HepG2 (cell line): ENCODE measurements around the gene RPL5. TPM values are rescaled to one million over a fixed set of nuclear protein-coding genes. Genes with fewer than 3 reads are reported as not detected.

Source experiments
- ATAC-seq: fragments of 200-7000 bp; cut with Tn5 transposase; 3 replicates; pipeline ENCODE4 v1.9.1; 2020; ENCODE audit warnings: mild to moderate bottlenecking, moderate library complexity
- BruUV-seq: library from RNA; stranded (reverse); fragments of 400-500 nt; replicated peaks from 2 replicates; lab custom pipeline; 2021; lab: Mats Ljungman, UMichigan
- CTCF ChIA-PET: fragments of 300-600 bp; formaldehyde crosslinking; extraction: SDS; loops from one replicate; lab custom pipeline; 2021; ENCODE audit warnings: low total read pairs, inconsistent platforms, low intra/inter-chr PET ratio; lab: Yijun Ruan, JAX
- POLR2A ChIA-PET: fragments of 350-600 bp; sonication (Branson Sonifier 250); formaldehyde crosslinking; loops from one replicate; lab custom pipeline; 2020; ENCODE audit warnings: antibody characterized with exemption, inconsistent platforms; lab: Yijun Ruan, JAX
- DNase-seq: peaks from one replicate; pipeline ENCODE4 v3.0.0-alpha.2; 2015; ENCODE audit warnings: low spot score
- FAIRE-seq: peaks from 3 replicates; lab custom pipeline; 2011; peaks lifted over from hg19 to GRCh38; lab: Jason Lieb, UNC
- H2AFZ ChIP-seq: one replicate; pipeline ENCODE4 v1.6.1; 2011; ENCODE audit warnings: low read length, inconsistent platforms
- H3K27ac ChIP-seq: fragments of 300-600 bp; 3 replicates; pipeline ENCODE4 v1.8.0; 2011; ENCODE audit warnings: mixed run types, mild to moderate bottlenecking, mixed read lengths, low read length, inconsistent platforms; ENCODE audit not compliant: insufficient read depth; ENCODE audit errors: extremely low read length
- H3K27me3 ChIP-seq, 2 experiments: fragments of 200-600 bp in 1 of 2; 2 replicates in 1 of 2; 3 replicates in 1 of 2; pipeline versions ENCODE4 v1.6.0 to v1.8.0; 2011; ENCODE audit warnings: low read length in 2 of 2, mild to moderate bottlenecking in 2 of 2, moderate library complexity in 2 of 2, inconsistent platforms in 1 of 2; ENCODE audit not compliant: insufficient read depth in 2 of 2, control insufficient read depth in 1 of 2
- H3K36me3 ChIP-seq, 2 experiments: fragments of 200-600 bp in 1 of 2; replicated peaks in 1 of 2; 2 replicates in 1 of 2; 3 replicates in 1 of 2; pipeline versions ENCODE4 v1.5.1 to v1.8.0; 2011; ENCODE audit warnings: low read length in 2 of 2, inconsistent platforms in 1 of 2; ENCODE audit not compliant: insufficient read depth in 2 of 2, control insufficient read depth in 1 of 2
- H3K4me1 ChIP-seq: 2 replicates; pipeline ENCODE4 v1.5.1; 2012; ENCODE audit warnings: low read length, inconsistent platforms; ENCODE audit not compliant: insufficient read depth
- H3K4me2 ChIP-seq: 2 replicates; pipeline ENCODE4 v1.6.0; 2011; ENCODE audit warnings: low read depth, low read length, inconsistent platforms
- H3K4me3 ChIP-seq, 3 experiments: fragments of 200-600 bp in 1 of 3; sonication (generic), shearing (Covaris generic) in 1 of 3; replicated peaks in 1 of 3; 2 replicates each; pipeline ENCODE4 v1.5.1; 2011 to 2016; ENCODE audit warnings: low read length in 3 of 3, inconsistent platforms in 2 of 3, low read depth in 2 of 3, mild to moderate bottlenecking in 2 of 3, control low read depth in 1 of 3, mixed read lengths in 1 of 3; ENCODE audit not compliant: insufficient read depth in 1 of 3
- H3K79me2 ChIP-seq: one replicate; pipeline ENCODE4 v1.6.1; 2011; ENCODE audit warnings: low read length, inconsistent platforms; ENCODE audit not compliant: insufficient read depth
- H3K9ac ChIP-seq: 2 replicates; pipeline ENCODE4 v1.6.0; 2011; ENCODE audit warnings: mild to moderate bottlenecking, low read depth, low read length, inconsistent platforms; ENCODE audit not compliant: insufficient read depth
- H3K9me3 ChIP-seq: 2 replicates; pipeline ENCODE4 v1.5.1; 2012; ENCODE audit warnings: mild to moderate bottlenecking, low read length
- H4K20me1 ChIP-seq: 2 replicates; pipeline ENCODE4 v1.6.0; 2011; ENCODE audit warnings: inconsistent platforms, mild to moderate bottlenecking, low read length, moderate library complexity; ENCODE audit not compliant: insufficient read depth
- CENPX ChIP-seq: sonication (generic); formaldehyde crosslinking; IDR thresholded peaks from 2 replicates; pipeline ENCODE4 v1.9.0; 2021; ENCODE audit warnings: mild to moderate bottlenecking, missing genetic modification reagents, moderate library complexity
- POLR2A ChIP-seq, 2 experiments: IDR thresholded peaks; 2 replicates each; pipeline ENCODE4 v1.6.1; 2011; ENCODE audit warnings: low read depth in 2 of 2, low read length in 2 of 2, mild to moderate bottlenecking in 1 of 2, moderate library complexity in 1 of 2; ENCODE audit not compliant: insufficient read depth in 1 of 2
- ZNF609 ChIP-seq: sonication (generic); formaldehyde crosslinking; IDR thresholded peaks from 2 replicates; pipeline ENCODE4 v1.4.0; 2020; ENCODE audit warnings: mild to moderate bottlenecking, missing genetic modification reagents, borderline replicate concordance
- WGBS: methylation state at CpG from one replicate; pipeline ENCODE4 v1.1.6; 2017; ENCODE audit warnings: low lambda C conversion rate; 5-methylcytosine and 5-hydroxymethylcytosine counted together
- in situ Hi-C: cut with HindIII; loops from 2 replicates; pipeline ENCODE4 v1.10.0; 2017; ENCODE audit warnings: low pct_unique_long_range_greater_than_20kb; ENCODE audit not compliant: extremely low pct_ligation_motif_present
- intact Hi-C: fragments of 100-400 bp; cut with micrococcal nuclease; formaldehyde crosslinking; loops from one replicate; pipeline ENCODE4 v1.10.0; 2022; ENCODE audit not compliant: unreplicated experiment
- polyA plus RNA-seq, 8 experiments: library from polyadenylated mRNA; depleted of rRNA in 3 of 8; stranded (reverse) in 7 of 8; unstranded in 1 of 8; fragments of >200 nt; fragmentation: Illumina TruSeq in 4 of 8; extraction: Trizol in 4 of 8; gene quantifications; 2 replicates each; pipeline versions ENCODE4 v1.2.1 to v1.2.3, GENCODE V29; 2011 to 2016; ENCODE audit warnings: low read depth in 4 of 8, missing spikeins in 1 of 8, mixed read lengths in 1 of 8; ENCODE audit not compliant: insufficient read depth in 1 of 8
- total RNA-seq, 5 experiments: library from RNA; depleted of rRNA; stranded (reverse); fragments of >200 nt; fragmentation: Illumina TruSeq; extraction: Trizol; gene quantifications; 2 replicates each; pipeline ENCODE4 v1.2.3, GENCODE V29; 2016; ENCODE audit warnings: low read depth in 1 of 5
- TF ChIP-seq, protein P1 (sequence below): sonication (generic); formaldehyde crosslinking; IDR thresholded peaks from 2 replicates; pipeline ENCODE4 v1.5.0; 2020; ENCODE audit warnings: missing genetic modification reagents, mild to moderate bottlenecking, borderline replicate concordance

Gene RPL5
- total and polyA plus RNA-seq, 2 of the 13 experiments (the other 11 are each of a cell fraction or from before 2014, with no cell fraction given) = 2,304 to 2,520 TPM

DNA sequence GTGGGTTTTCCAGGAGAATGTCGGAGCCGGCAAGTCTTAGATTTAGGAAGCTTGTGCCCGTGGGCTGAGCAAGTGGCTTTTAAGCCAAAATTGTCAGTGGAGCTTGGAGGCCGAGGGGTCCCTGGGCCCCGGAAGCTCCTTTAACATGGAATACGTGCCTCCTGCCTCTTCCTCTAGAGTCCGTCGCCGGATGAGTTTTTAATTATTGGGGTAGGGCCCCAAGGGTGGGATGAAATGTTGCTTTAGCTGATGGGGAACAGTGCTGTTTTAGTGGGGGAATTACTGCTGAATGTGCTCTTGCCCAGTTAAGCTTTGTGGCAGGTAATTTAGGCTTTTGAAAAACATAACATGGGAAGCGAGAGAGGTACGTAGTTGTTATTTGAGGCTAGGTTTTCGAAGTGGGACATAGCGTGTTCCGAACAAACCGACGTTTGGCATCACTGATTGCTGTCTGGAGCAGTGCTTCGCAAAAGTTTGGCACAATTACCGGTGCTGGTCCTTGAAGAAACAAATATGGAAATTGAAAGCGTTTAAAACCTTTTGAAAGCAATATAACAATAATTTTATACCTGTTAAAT, 786 bp downstream of the RPL5 start (continued):
- TF ChIP-seq, protein P1, sequence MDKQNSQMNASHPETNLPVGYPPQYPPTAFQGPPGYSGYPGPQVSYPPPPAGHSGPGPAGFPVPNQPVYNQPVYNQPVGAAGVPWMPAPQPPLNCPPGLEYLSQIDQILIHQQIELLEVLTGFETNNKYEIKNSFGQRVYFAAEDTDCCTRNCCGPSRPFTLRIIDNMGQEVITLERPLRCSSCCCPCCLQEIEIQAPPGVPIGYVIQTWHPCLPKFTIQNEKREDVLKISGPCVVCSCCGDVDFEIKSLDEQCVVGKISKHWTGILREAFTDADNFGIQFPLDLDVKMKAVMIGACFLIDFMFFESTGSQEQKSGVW (CRISPR knock-in tag) = 0 out of 2 replicates have a peak, but pooled peaks have one; percentile 40

DNA sequence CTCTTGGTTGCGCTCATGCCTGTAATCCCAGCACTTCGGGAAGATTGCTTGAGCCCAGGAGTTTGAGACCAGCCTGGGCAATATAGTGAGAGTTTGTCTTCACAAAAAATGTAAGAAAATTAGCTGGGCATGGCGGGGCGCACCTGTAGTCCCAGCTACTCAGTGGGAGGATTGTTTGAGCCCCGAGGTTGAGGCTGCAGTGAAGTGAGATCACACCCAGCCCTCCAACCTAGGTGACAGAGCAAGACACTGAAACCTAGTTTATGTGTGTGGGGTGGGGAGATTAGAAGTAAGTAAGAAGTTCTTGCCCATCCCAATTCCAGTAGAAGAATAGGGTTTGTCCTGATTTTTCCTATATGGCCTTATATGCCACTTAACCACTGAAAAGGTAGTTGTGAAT, 2.0 kb downstream of the RPL5 start:
- CTCF ChIA-PET = no interaction called here

More for the DNA sequence above, 2.0 kb downstream of the RPL5 start:
- 0 out of 2 replicates have a peak, but pooled peaks have one; percentile 14 for TF ChIP-seq ZNF609 (CRISPR knock-in tag)
- 0 out of 4 replicates have a peak, but pooled peaks of 1 of the 2 experiments have one; percentile 8 for TF ChIP-seq POLR2A (IDR thresholded peaks at IDR 0.05; ENCODE audit: insufficient read depth in 1 of 2, low read depth in 2 of 2, low read length in 2 of 2)
- no peak for TF ChIP-seq CENPX (CRISPR knock-in tag)
- 60% methylated on average over 5 of the region's 5 CpGs for WGBS
- DNase-seq (no peak), ATAC-seq (no peak), FAIRE-seq (no peak)
- Histone ChIP-seq H3K27me3 (no peaks in the 10 kb centered on the region; a peak in 1 of 5 replicates), H3K4me1 (peaks cover 65% of the 10 kb centered on the region), H4K20me1 (peaks cover 68% of the 10 kb centered on the region), H3K79me2 (peaks cover 70% of the 10 kb centered on the region), H3K4me2 (peak overlapping the region; percentile 89), H2AFZ (no peak overlapping the region), H3K27ac (peak overlapping the region; percentile 87), H3K9ac (peak overlapping the region; percentile 99), H3K9me3 (no peaks in the 10 kb centered on the region), H3K36me3 (peaks cover 7 to 56% of the 10 kb centered on the region in 2 experiments), H3K4me3 (peak overlapping the region; percentile 94 to 100 (median 96))
- no TSS peak for BruUV-seq
- in situ Hi-C loops (no loop called here), intact Hi-C loops (loop anchor here (5.0 kb wide), 1 partner anchor 87 kb away; no protein-coding TSS in a partner anchor)
- POLR2A ChIA-PET = no interaction called here
